Fibroblast of lung (primary cell): ENCODE data around the gene PPFIA2. TPM values are rescaled to one million over a fixed set of nuclear protein-coding genes. Genes with fewer than 3 reads are reported as not detected.

ENCODE experiments used
- DNase-seq, 2 donors: peaks; one replicate each; pipeline versions ENCODE4 v3.0.0 to v3.0.0-alpha.2; 2010; ENCODE audit warnings: low read depth in 2 of 2
- H2AFZ ChIP-seq: 2 replicates; pipeline ENCODE4 v1.5.1; 2012; ENCODE audit warnings: low read length, control low read depth, inconsistent platforms
- H3K27ac ChIP-seq: 2 replicates; pipeline ENCODE4 v1.5.1; 2011; ENCODE audit warnings: low read length, control low read depth; ENCODE audit not compliant: insufficient read depth
- H3K27me3 ChIP-seq: 2 replicates; pipeline ENCODE4 v1.5.1; 2011; ENCODE audit warnings: mild to moderate bottlenecking, low read length; ENCODE audit not compliant: control insufficient read depth, insufficient read depth
- H3K36me3 ChIP-seq: 2 replicates; pipeline ENCODE4 v1.5.1; 2011; ENCODE audit warnings: low read length; ENCODE audit not compliant: control insufficient read depth, insufficient read depth
- H3K4me1 ChIP-seq: 2 replicates; pipeline ENCODE4 v1.5.1; 2011; ENCODE audit warnings: low read length; ENCODE audit not compliant: control insufficient read depth, insufficient read depth; ENCODE audit errors: extremely low read depth
- H3K4me2 ChIP-seq: 2 replicates; pipeline ENCODE4 v1.5.1; 2011; ENCODE audit warnings: low read length, control low read depth; ENCODE audit not compliant: insufficient read depth; ENCODE audit errors: extremely low read depth
- H3K4me3 ChIP-seq, 4 experiments: fragments of 200-600 bp in 1 of 4; sonication (generic) in 1 of 4; replicated peaks in 1 of 4; 2 replicates each; pipeline ENCODE4 v1.5.1; 2011 to 2016; ENCODE audit warnings: low read length in 4 of 4, low read depth in 3 of 4, mild to moderate bottlenecking in 3 of 4, control low read depth in 2 of 4, inconsistent platforms in 1 of 4, mixed read lengths in 1 of 4; ENCODE audit not compliant: insufficient read depth in 1 of 4; ENCODE audit errors: control extremely low read depth in 1 of 4
- H3K79me2 ChIP-seq: 2 replicates; pipeline ENCODE4 v1.5.1; 2012; ENCODE audit warnings: mild to moderate bottlenecking, low read length, inconsistent platforms; ENCODE audit not compliant: control insufficient read depth, insufficient read depth
- H3K9ac ChIP-seq: 2 replicates; pipeline ENCODE4 v1.5.1; 2011; ENCODE audit warnings: mild to moderate bottlenecking, low read length, control low read depth; ENCODE audit not compliant: insufficient read depth
- H3K9me3 ChIP-seq: 2 replicates; pipeline ENCODE4 v1.5.1; 2012; ENCODE audit warnings: low read depth, low read length; ENCODE audit not compliant: control insufficient read depth, insufficient read depth
- H4K20me1 ChIP-seq: 2 replicates; pipeline ENCODE4 v1.5.1; 2011; ENCODE audit warnings: low read length; ENCODE audit not compliant: control insufficient read depth, insufficient read depth; ENCODE audit errors: extremely low read depth
- EZH2 ChIP-seq: IDR thresholded peaks from 2 replicates; pipeline ENCODE4 v1.5.1; 2012; ENCODE audit warnings: low read length, control low read depth, mild to moderate bottlenecking; ENCODE audit errors: missing control alignments
- polyA minus RNA-seq: library from RNA; depleted of rRNA, polyadenylated mRNA; stranded (reverse); fragments of >200 nt; gene quantifications from 2 replicates; pipeline ENCODE4 v1.2.3, GENCODE V29; 2011; ENCODE audit warnings: low replicate concordance
- polyA plus RNA-seq, 2 donors: library from polyadenylated mRNA; depleted of rRNA in 1 of 2; stranded (reverse) in 1 of 2; unstranded in 1 of 2; fragments of >200 nt; gene quantifications; 2 replicates each; pipeline ENCODE4 v1.2.1, GENCODE V29; 2011 to 2012; ENCODE audit warnings: missing spikeins in 1 of 2
- total RNA-seq: library from RNA; depleted of rRNA; stranded (reverse); fragments of >200 nt; gene quantifications from 2 replicates; pipeline ENCODE4 v1.2.1, GENCODE V29; 2014
- TF ChIP-seq, protein P1 (sequence below), 2 donors: IDR thresholded peaks in 1 of 2; conservative IDR thresholded peaks in 1 of 2; 1 replicate in 1 of 2; 2 replicates in 1 of 2; pipeline ENCODE4 v1.5.1; 2011 to 2012; ENCODE audit warnings: low read length in 2 of 2, control low read depth in 1 of 2, inconsistent platforms in 1 of 2, low read depth in 1 of 2, mild to moderate bottlenecking in 1 of 2

PPFIA2 gene
- total RNA-seq (0.26 and 2.1 TPM in 2 replicates), polyA plus RNA-seq (0.54 and 1.7 TPM in 2 replicates), polyA minus RNA-seq (not detected in 2 replicates)
- polyA plus RNA-seq (2012): 0.65 and 1.4 TPM in 2 replicates

DNA sequence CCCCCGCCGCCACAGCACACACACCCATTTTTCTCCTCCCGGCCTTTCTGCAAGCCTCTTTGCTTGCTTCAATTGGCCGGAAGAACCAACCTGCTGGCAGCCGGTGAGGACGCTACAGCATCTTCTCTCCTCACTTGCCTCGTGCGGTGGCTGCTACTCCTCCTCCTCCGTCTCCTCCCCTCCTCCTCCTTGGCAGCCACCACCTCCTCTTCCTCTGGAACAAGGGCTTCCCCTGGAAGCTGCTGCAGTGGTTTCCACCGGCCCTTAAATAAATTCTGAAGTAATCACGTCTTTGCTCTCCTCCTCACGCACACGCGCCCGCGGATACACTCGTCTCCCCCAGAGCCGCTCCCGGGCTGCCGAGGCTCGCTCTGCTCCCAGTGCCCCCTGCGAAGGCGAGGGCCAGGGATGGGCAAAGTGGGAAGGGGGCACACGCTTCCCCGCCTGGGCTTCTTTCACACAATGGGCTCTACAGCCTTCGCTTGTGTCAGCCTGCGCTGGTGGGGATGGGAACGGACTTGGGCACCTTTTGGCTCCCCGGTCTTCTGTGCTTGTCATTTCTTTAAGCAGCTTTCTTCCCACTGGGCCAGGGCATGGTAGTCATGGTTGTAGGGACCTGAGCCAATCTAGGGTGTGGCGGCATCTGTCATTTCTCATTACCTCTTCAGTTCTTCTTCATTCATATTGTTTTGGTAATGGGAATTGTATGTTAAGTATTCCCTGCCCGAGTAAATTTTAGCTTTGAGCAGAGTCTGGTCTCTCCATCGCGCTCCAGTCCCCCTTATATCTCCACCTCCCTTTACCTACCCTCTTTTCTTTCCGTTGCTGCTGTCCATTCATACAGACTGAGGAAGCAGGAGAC is at the start of gene PPFIA2:
Gene PPFIA2, minus strand, starts transcription at position 161 of the 862 bp plus-strand sequence.
- no peak for TF ChIP-seq EZH2
- TF ChIP-seq, protein P1, sequence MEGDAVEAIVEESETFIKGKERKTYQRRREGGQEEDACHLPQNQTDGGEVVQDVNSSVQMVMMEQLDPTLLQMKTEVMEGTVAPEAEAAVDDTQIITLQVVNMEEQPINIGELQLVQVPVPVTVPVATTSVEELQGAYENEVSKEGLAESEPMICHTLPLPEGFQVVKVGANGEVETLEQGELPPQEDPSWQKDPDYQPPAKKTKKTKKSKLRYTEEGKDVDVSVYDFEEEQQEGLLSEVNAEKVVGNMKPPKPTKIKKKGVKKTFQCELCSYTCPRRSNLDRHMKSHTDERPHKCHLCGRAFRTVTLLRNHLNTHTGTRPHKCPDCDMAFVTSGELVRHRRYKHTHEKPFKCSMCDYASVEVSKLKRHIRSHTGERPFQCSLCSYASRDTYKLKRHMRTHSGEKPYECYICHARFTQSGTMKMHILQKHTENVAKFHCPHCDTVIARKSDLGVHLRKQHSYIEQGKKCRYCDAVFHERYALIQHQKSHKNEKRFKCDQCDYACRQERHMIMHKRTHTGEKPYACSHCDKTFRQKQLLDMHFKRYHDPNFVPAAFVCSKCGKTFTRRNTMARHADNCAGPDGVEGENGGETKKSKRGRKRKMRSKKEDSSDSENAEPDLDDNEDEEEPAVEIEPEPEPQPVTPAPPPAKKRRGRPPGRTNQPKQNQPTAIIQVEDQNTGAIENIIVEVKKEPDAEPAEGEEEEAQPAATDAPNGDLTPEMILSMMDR (conservative IDR thresholded peaks at IDR 0.05 in 1 of 2, IDR thresholded peaks at IDR 0.05 in 1 of 2; ENCODE audit: low read depth in 1 of 2, low read length in 2 of 2): no peak
- H3K36me3 ChIP-seq: no peaks in the 10 kb centered on the region
- no peaks in the 10 kb centered on the region for H3K79me2 ChIP-seq
- peak; percentile 30 to 71 for DNase-seq
- peak within 1 kb of the TSS; percentile 57 to 71 (median 69) for H3K4me3 ChIP-seq
- peak within 1 kb of the TSS; percentile 94 for H3K4me2 ChIP-seq
- peak within 1 kb of the TSS; percentile 23 for H3K9ac ChIP-seq
- no peaks in the 10 kb centered on the region for H3K9me3 ChIP-seq
- H3K27ac ChIP-seq: no peak within 1 kb of the TSS
- peaks cover 4% of the 10 kb centered on the region for H3K27me3 ChIP-seq
- H3K4me1 ChIP-seq: peaks cover 2% of the 10 kb centered on the region
- H2AFZ ChIP-seq: peak within 1 kb of the TSS; percentile 89
- H4K20me1 ChIP-seq: no peaks in the 10 kb centered on the region

DNA sequence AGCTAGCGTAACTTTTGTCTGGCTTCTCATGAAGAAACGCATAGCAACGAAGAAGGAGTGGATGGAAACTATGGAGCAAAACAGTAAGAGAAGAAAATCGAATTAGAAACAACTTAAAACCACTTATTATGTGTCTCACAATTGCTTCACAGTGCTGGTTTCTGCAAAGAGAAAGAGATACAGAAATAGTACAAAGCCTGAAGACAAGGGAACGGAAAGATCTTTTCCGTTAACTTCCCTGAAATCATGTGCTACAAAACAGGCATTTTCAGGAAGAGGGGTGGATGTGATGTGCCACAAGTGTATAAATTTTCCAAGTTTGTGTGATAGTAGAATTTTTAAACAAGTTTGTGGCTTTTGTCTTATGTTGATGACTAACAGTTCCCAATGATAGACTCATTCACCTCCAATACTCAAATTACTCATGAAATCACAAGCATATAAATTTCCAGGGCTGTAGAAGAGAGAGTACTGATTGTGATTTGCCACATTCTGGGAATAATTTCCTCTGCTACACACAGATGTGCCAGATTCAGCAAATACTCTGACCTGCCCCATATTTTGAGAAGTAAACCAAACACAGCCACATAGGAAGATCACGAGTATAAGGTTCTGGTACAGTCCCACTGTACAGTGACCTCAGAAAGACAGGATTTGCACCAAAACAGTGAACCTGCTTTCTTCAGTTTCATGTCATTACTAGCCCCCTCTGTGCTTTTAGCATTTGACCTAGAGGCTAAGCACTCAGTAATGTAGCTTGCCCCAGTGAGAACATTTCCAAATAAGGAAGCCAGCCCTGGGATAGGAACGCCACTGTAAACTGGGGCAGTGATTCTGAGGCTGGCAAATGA is 41.4 kb upstream of the PPFIA2 start:
- H2AFZ ChIP-seq: no peak overlapping the region
- no peak overlapping the region for H3K9ac ChIP-seq
- TF ChIP-seq EZH2: no peak
- TF ChIP-seq, protein P1 (conservative IDR thresholded peaks at IDR 0.05 in 1 of 2, IDR thresholded peaks at IDR 0.05 in 1 of 2; ENCODE audit: low read depth in 1 of 2, low read length in 2 of 2): no peak
- no peaks in the 10 kb centered on the region for H3K9me3 ChIP-seq
- no peaks in the 10 kb centered on the region for H3K36me3 ChIP-seq
- DNase-seq: peak; percentile 19 to 79
- H3K79me2 ChIP-seq: no peaks in the 10 kb centered on the region
- H3K27ac ChIP-seq: no peak overlapping the region
- H3K4me2 ChIP-seq: no peak overlapping the region
- no peaks in the 10 kb centered on the region for H3K4me1 ChIP-seq
- no peaks in the 10 kb centered on the region for H3K27me3 ChIP-seq
- no peaks in the 10 kb centered on the region for H4K20me1 ChIP-seq
- no peak overlapping the region for H3K4me3 ChIP-seq

DNA sequence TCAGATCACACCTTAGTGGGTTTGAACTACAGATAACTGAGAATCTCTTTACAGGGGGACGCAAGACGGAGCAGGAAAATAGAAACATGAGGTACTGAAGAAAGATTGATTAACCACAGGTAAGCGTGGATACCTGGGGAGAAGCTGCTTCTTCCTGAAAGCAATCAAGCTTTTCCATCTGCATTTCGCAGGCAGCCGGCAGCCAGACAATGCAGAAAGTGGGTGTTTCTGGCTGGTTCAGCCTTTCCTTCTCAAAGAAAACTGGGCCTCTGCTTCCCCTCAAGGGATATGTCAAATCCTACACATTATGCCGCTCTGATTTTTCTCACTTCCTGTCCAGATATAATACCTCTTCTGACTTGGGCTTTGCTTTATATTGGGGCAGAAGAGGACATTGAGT is 39.1 kb upstream of the PPFIA2 start:
- Histone ChIP-seq H3K9ac (no peak overlapping the region), H3K27me3 (no peaks in the 10 kb centered on the region), H3K36me3 (no peaks in the 10 kb centered on the region), H3K4me3 (no peak overlapping the region), H4K20me1 (no peaks in the 10 kb centered on the region), H2AFZ (no peak overlapping the region), H3K9me3 (no peaks in the 10 kb centered on the region), H3K4me1 (no peaks in the 10 kb centered on the region), H3K79me2 (no peaks in the 10 kb centered on the region), H3K27ac (no peak overlapping the region), H3K4me2 (no peak overlapping the region)
- no peak for DNase-seq
- TF ChIP-seq, protein P1 (conservative IDR thresholded peaks at IDR 0.05 in 1 of 2, IDR thresholded peaks at IDR 0.05 in 1 of 2; ENCODE audit: low read depth in 1 of 2, low read length in 2 of 2): no peak
